Gastrocnemius medialis (tissue), 4 donors: ENCODE data around the gene TCF23.
"Not testable (repeated sequence)": the region's sequence is repeated elsewhere in the genome, so short reads cannot be mapped to it uniquely, and the experiment has no call there.

ENCODE experiments used
- CTCF ChIP-seq, 5 experiments: fragments of 450-650 bp in 3 of 5; fragments of 200-600 bp in 2 of 5; sonication (generic) in 2 of 5; IDR thresholded peaks in 4 of 5; conservative IDR thresholded peaks in 1 of 5; 1 replicate in 4 of 5; 2 replicates in 1 of 5; pipeline ENCODE4 v1.5.1; 2016 to 2019; ENCODE audit warnings: antibody characterized with exemption in 5 of 5, mild to moderate bottlenecking in 3 of 5, moderate library complexity in 3 of 5
- POLR2A ChIP-seq, 2 donors: fragments of 450-650 bp; IDR thresholded peaks; one replicate each; pipeline ENCODE4 v1.6.1; 2017; ENCODE audit warnings: antibody characterized with exemption in 2 of 2, mild to moderate bottlenecking in 2 of 2, moderate library complexity in 2 of 2

DNA sequence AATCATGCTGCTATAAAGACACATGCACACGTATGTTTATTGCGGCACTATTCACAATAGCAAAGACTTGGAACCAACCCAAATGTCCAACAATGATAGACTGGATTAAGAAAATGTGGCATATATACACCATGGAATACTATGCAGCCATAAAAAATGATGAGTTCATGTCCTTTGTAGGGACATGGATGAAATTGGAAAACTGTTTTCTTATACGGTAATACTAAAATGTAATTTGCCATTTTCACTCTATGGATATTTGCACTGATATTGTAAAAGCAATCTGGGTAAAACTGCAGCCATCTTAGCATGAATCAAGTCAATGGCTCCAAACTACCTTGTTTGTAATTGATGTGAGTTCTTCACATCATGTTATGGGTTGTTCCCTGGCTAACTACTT lies 47.0 kb downstream of the TCF23 start:
- TF ChIP-seq CTCF (IDR thresholded peaks at IDR 0.05 in 4 of 5, conservative IDR thresholded peaks at IDR 0.05 in 1 of 5); POLR2A (IDR thresholded peaks at IDR 0.05): not testable (repeated sequence)
